ENCODE measurements around the gene SUCO. TPM values are rescaled to one million over a fixed set of nuclear protein-coding genes. Genes with fewer than 3 reads are reported as not detected.

SUCO gene
- total RNA-seq, 1 experiment from 2014 or later: 22.1 TPM

Other genes starting within 250 kb of the SUCO start
- gene C1orf105, start 112.5 kb upstream of the SUCO start, total RNA-seq (2014; rRNA removed; shearing (Covaris generic)): not detected in 2 replicates
- gene PIGC, start 89.1 kb upstream of the SUCO start, total RNA-seq (2014; rRNA removed; shearing (Covaris generic)): 64.4 and 74.0 TPM in 2 replicates
- not detected in 2 replicates for gene FASLG, start 126.0 kb downstream of the SUCO start, total RNA-seq (2014; rRNA removed; shearing (Covaris generic))